ENCODE data around the gene BMPR1A.

DNA sequence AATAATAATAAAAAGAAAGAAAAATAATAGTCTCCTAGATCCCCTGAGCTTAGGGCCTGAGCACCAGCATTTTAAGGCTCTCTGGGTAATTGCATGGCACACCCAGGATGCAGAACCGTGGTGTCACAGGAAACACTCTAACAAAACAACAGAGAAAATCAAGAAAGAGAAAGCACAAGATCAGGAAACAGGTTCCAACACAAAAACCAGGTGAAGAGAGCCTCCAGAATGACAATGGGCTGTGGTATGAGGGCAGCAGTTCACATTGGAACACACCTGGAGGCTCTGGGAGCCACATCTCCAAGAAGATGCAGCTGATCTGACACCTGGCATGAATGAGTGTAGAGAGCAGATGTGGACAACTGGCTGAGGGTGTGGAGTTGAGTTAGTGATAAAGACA lies 193.9 kb downstream of the BMPR1A start:
- TF ChIP-seq POLR2AphosphoS5 (IDR thresholded peaks at IDR 0.05), result no peak
- TF ChIP-seq, protein P1, sequence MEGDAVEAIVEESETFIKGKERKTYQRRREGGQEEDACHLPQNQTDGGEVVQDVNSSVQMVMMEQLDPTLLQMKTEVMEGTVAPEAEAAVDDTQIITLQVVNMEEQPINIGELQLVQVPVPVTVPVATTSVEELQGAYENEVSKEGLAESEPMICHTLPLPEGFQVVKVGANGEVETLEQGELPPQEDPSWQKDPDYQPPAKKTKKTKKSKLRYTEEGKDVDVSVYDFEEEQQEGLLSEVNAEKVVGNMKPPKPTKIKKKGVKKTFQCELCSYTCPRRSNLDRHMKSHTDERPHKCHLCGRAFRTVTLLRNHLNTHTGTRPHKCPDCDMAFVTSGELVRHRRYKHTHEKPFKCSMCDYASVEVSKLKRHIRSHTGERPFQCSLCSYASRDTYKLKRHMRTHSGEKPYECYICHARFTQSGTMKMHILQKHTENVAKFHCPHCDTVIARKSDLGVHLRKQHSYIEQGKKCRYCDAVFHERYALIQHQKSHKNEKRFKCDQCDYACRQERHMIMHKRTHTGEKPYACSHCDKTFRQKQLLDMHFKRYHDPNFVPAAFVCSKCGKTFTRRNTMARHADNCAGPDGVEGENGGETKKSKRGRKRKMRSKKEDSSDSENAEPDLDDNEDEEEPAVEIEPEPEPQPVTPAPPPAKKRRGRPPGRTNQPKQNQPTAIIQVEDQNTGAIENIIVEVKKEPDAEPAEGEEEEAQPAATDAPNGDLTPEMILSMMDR (IDR thresholded peaks at IDR 0.05), result no peak
